NCI-H526 treated with DMSO at 0.1 percent for 48 hours (cell line): Measurements from ENCODE around the gene LRG1.

Experiments used
- DNase-seq: peaks from one replicate; lab custom pipeline; 2025; lab: John Stamatoyannopoulos, UW

Gene LRG1

DNA sequence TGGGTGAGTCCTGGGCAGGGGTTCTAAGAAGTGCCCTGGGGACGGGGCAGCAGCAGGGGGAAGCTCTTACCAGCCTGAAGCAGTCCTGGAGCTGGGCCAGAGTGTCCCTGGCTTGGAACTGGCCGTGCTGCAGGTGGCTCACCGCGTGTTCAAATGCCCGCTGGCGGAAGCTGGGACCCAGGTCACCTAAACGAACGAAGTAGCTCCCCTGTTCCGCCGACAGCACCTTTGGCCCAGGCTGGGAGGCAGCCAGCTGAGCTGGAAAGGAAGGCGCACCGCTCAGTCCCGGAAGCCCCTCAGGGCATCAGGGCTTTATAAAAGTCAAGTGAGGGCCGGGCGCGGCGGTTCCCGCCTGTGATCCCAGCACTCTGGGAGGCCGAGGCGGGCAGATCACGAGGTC is 31.1 kb downstream of the LRG1 start:
- no peak for DNase-seq

GRCh38 chr19:4507804-4508203 is 32.0 kb downstream of the LRG1 start:
- no peak for DNase-seq

- DNase-seq = no peak
These were observed 32.7 kb downstream of the LRG1 start for GRCh38 chr19:4507150-4507452.

DNA sequence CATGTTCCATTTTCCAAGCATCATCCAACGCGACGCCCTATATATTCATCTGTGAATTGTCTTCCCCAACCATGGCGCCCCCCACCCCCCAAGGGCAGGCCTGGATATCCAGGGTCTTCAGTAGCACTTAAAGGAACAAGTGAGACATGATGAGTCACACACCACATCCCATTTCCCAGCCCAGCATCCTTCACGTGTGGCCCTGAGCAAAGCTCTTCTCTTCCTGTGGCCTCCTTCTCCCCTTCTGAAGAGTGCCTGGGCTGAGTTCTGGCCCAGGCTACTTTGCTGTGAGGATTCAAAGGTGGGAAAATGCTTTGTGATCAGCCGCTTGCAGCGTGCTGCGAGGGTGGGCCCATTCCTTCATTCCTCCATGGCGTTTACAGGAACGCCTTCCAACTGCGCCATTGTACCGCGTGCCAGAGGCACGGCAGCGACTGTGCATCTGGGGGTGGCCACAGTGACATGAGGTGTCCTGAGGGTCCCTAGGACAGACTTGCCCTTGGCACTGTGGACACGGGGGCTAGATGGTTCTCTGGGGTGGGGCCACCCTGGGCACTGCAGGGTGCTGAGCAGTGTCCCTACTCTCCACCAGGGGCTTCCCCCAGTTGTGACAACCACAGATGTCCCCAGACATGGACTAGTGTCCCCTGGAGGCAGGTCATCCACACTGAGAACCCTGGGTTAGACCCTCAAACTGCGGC is 33.2 kb downstream of the LRG1 start:
- no peak for DNase-seq

DNA sequence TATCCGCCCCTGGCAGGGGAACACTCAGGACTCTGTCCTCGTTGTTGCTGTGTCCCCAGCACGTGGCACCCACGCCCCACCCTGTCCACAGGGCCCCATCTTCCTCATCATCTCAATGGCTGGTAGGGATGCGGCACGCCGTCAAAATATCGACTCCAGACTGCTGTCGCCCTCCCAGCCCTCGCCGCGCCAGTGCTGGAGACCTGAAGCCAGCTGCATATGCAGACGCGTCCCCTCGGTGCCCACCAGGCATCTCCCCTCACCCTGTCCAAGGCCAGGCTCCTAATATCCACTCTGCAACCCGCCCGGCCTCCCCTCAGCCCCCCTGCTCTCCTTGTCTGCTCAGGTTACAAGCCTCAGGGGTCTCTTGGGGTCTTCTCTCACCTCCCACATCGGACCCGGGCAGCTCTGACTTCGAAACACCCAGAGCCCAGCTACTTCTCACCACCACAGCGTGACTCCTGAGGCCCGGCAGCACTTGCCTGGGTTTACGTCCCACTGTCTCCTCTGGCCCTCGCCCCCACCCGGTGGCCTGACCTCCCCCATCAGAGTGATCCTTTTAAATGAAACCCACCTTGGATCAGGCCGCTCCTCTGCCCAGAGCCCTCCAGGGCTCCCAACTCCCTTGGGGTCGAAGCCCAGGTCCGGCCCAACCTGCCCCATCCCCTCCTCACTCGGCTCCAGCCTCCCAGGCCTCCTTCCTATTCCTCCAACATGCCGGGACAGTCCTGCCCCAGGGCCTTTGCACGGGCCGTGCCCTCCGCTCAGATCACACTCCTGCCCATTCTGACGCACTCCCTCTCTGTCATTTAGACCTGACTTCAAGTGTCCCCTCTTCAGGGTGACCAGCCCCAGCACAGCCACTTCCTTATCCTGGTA is 34.0 kb downstream of the LRG1 start:
- DNase-seq = no peak

DNA sequence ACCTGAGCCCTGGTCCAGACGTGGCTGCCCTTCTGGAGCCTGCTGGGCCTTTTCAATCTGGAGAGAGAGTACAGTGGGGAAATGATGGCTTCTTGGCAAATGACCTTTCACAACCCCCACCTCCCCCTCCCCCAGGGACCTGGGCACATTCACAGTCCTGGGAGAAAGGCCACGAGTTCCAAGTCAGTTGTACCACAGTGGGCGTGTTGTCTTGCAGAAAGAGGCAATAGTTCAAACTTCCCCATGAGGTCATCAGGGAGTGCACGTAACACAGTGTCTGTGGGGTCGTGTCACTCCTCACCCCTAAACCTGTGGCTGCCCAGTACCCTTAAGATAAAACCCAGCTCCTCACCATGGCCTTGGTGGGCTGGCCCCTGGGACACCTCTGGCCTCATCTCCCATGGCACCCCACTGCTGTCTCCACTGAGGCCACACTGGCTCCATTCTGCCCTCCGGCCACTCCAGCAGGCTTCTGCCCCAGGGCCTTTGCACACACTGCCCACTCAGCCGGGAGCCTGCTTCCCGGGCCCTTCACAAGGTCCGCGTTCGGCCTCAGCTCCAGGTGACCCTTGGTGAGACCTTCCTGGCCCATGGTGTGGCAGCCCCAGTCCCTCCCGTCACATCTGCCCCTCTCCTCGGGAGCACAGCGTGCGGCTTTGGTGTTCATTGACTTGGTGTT is 34.8 kb downstream of the LRG1 start:
- no peak for DNase-seq

DNA sequence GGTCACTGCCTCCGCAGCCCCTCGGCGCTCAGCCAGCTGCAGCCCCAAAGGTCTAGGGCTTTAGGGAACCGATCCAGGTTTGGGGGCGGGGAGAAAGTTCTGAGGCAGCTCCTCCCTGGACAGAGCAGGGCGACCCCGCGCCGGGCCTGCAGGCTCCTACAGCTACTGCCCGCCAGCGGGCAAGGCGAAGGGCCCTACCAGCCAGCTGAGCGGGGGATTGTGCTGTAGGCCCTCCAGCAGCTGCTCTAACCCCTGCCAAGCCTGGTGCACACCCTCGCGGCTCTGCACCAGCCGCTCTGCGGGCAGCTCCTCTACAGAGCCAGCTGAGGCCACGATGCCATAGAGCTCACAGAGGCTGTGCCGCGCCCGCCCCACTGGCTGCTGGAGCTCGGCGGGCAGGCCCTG is 35.5 kb downstream of the LRG1 start:
- no peak for DNase-seq

DNA sequence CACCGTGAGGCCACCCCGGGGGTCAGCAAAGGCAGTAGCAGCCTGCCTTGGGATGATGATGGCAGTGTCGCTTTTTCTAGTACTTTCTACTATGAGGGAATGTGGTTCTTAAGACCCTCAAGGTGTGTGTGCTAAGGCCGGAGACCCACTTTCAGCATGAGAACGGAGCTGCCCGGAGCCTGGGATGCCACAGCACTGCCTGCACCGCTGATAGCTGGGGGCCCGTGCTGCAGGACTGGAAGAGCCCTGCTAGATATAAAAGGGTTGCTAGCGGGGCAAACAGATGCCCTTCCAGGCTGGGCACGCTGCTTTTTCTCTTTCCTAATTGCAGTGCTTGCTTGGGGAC is 36.0 kb downstream of the LRG1 start:
- DNase-seq = no peak

- no peak for DNase-seq
These were observed 36.6 kb downstream of the LRG1 start for GRCh38 chr19:4503132-4503824.

DNA sequence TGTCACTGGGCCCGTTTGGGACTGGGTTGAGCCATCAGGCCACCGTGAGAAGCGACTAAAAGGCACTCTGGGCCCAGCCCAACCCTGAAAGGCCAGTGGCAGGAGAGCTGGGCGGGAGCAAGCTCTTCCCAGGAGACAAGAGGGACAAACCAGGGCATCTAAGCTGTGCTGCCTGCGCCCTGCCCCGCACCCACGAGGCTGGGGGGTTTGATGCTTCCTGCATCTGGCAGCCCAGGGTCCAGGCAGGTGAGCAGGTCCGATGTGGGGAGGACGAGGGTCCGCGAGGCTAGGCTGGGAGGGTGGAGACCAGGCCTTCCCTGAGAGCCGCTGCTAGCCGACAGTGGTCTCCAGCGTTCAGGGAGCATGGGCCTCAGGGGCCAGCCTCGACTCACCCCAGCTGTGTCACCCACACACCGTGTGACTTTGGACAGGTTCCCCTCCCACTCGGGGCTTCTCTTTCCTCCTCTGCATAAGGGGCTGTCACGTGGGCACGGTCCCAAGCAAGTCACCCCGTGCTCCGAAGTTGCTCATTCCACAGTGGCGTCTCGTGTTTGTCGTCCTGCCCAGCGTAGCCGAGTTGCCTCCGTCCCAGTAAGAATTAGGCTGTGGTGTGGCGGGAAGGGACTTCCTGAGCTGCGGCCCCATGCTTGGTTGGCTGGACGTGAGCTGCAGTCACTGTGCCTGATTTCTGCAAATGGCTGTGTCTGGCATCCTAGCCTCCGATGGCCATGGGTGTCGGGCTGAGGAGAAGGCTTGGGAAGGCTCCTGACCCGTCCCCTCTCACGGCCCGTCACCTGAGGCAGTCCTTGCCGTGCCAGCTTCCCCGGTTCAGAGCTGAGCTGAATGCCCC is 37.3 kb downstream of the LRG1 start:
- DNase-seq = no peak

DNA sequence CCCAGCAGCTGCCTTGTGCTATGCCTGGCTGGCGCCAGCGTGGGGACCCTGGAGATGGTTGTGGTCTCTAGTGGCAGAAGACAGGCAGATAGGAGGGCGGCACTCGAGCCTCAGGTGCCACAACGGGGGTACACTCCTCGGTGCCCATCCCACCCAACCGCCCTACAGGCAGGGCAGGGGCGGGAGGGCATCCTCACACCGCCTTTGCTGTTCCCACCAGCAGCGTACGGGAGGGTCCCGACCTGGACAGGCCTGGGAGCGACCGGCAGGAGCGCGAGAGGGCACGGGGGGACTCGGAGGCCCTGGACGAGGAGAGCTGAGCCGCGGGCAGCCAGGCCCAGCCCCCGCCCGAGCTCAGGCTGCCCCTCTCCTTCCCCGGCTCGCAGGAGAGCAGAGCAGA is 38.1 kb downstream of the LRG1 start:
- DNase-seq = no peak

- DNase-seq = no peak
These were observed 38.8 kb downstream of the LRG1 start for GRCh38 chr19:4500841-4501591.

GRCh38 chr19:4499855-4500254 is 40.0 kb downstream of the LRG1 start:
- no peak for DNase-seq

- no peak for DNase-seq
These were observed 40.5 kb downstream of the LRG1 start for GRCh38 chr19:4499318-4499717.

GRCh38 chr19:4498694-4499093 is 41.1 kb downstream of the LRG1 start:
- no peak for DNase-seq

DNA sequence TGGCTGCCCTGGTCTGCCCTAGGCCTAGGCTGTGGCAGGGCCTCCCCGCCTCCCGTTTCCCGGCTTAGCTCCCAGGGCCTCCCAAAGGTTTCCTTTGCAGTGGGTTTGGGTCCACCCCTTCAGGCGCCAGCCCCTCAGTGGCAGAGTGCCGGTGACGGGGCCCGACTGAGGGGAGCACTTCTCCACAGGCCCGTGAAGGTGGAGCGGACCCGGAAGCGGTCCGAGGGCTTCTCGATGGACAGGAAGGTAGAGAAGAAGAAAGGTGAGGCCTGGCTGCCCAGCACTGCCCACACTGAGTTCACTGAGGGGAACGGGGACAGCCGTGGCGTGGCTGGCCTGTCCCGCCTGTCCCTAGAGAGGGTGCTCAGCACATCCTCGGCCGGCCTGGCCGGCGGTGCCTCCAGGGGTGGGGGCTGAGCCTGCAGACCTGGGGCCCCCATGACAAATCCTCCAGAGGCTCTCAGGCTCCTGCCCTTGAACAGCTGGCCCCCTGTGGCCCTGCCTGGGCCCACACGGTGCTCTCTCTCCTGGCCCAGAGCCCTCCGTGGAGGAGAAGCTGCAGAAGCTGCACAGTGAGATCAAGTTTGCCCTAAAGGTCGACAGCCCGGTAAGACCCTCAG is 42.0 kb downstream of the LRG1 start:
- DNase-seq = no peak

DNA sequence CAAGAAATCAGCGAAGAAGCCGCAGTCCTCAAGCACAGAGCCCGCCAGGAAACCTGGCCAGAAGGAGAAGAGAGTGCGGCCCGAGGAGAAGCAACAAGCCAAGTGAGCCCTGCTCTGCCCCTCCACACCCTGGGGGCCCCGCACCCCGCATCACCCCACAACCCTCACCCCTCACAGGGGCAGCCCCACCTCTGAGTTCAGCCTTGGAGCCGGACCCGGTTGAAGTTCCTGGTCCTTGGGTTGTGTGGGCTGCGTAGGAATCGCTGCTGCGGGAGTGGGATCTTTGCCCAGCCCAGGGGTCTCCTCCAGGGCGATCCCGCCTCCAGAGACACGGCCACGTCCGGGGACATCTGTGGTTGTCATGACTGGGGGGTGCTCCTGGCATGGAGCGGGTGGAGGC is 43.5 kb downstream of the LRG1 start:
- no peak for DNase-seq

DNA sequence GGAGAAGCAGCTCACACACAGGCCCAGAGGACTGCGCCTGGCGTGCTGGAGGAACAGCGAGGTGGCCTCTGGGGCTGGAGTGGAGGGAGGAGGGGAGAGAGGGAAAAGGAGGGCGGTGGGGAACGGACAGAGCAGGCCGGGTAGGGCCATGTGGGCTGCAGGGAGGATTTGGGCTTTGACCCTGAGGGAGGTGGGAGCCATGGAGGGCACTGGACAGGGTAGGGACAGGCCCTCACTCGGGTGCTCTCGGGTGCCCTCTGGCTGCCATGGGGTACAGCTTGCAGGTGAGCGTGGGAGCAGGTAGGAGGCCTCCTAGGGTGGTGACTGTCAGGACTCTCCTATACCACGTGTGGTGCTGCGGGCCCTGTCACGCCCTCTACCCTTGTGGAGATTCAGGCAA is 44.4 kb downstream of the LRG1 start:
- no peak for DNase-seq

GRCh38 chr19:4494691-4495064 is 45.2 kb downstream of the LRG1 start:
- DNase-seq = no peak

DNA sequence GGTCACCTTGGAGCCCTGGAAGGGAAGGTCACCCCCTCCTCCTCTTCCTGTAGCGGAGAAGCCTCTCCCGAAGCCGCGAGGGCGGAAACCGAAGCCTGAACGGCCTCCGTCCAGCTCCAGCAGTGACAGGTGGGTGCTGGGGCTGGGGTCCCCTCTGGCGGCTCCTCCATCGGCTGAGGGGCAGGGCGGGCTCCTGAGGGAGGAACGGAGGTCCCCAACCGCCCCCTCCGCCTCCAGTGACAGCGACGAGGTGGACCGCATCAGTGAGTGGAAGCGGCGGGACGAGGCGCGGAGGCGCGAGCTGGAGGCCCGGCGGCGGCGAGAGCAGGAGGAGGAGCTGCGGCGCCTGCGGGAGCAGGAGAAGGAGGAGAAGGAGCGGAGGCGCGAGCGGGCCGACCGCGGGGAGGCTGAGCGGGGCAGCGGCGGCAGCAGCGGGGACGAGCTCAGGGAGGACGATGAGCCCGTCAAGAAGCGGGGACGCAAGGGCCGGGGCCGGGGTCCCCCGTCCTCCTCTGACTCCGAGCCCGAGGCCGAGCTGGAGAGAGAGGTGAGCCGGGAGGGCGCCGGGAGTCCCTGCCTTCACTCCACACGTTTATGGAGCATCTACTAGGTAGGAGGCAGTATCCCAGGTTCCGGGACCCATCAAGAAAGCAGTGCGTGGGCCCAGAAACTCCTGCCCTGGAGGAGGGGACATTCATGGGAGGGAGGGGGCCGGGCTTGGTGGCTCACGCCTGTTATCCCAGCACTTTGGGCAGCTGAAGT is 45.7 kb downstream of the LRG1 start:
- no peak for DNase-seq
